ENCODE measurements around the gene BDKRB2. TPM values are rescaled to one million over a fixed set of nuclear protein-coding genes. Genes with fewer than 3 reads are reported as not detected.

The BDKRB2 gene
- total RNA-seq, result 4.7 and 5.9 TPM in 2 replicates
- polyA plus RNA-seq, result 4.4 and 5.2 TPM in 2 replicates

DNA sequence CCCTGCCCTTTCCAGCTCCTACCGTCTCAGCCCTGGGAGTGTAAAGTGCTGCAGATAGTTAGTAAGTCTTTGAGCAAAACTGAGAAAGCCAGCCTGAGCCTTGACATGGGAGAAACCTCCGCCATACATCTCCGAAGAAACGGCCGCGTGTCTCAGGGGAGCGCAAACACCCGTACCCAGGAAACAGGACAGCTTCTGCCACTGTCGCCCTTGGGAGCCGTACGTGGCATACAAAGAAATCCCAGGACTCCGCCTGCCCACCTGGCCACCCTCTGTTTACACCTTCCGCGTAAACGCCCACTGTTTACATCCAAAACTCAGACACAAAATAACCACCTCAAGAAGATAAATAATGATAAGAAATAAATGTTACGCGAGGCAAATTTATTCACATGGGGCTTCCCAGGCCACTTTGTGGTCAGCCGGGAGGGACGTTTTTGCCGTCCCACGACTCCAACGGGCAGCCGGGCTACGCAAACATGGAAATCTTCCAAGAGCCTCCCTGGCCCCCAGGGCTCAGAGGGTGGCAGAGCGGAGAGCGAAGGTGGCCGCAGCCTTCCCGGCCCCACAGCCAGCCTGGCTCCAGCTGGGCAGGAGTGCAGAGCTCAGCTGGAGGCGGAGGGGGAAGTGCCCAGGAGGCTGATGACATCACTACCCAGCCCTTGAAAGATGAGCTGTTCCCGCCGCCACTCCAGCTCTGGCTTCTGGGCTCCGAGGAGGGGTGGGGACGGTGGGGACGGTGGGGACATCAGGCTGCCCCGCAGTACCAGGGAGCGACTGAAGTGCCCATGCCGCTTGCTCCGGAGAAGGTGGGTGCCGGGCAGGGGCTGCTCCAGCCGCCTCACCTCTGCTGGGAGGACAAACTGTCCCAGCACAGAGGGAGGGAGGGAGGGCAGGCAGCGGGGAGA, at the start of gene BDKRB2:
Gene BDKRB2 (plus strand): TSS at position 689 of the 908 bp plus-strand sequence. CDS start 32,269 bp downstream, outside the sequence.
- peaks cover 2% of the 10 kb centered on the region for H3K79me2 ChIP-seq
- H4K20me1 ChIP-seq (ENCODE audit: insufficient read depth, poor library complexity, severe bottlenecking), result no peaks in the 10 kb centered on the region
- peak within 1 kb of the TSS; percentile 83 for H3K27ac ChIP-seq
- H3K36me3 ChIP-seq (replicated peaks; ENCODE audit: insufficient read depth, low read depth), result no peaks in the 10 kb centered on the region
- H2AFZ ChIP-seq, result peak within 1 kb of the TSS; percentile 50
- H3K4me3 ChIP-seq, result peak within 1 kb of the TSS; percentile 30
- H3K9me2 ChIP-seq (replicated peaks; ENCODE audit: insufficient read depth), result no peaks in the 10 kb centered on the region
- peak within 1 kb of the TSS; percentile 83 for H3K4me2 ChIP-seq
- TF ChIP-seq EZH2 (IDR thresholded peaks at IDR 0.05; ENCODE audit: borderline replicate concordance) (no peak), EZH2phosphoT487 (IDR thresholded peaks at IDR 0.05; ENCODE audit: low read depth, severe bottlenecking, unreplicated experiment) (no peak)
- TF ChIP-seq, protein P1, sequence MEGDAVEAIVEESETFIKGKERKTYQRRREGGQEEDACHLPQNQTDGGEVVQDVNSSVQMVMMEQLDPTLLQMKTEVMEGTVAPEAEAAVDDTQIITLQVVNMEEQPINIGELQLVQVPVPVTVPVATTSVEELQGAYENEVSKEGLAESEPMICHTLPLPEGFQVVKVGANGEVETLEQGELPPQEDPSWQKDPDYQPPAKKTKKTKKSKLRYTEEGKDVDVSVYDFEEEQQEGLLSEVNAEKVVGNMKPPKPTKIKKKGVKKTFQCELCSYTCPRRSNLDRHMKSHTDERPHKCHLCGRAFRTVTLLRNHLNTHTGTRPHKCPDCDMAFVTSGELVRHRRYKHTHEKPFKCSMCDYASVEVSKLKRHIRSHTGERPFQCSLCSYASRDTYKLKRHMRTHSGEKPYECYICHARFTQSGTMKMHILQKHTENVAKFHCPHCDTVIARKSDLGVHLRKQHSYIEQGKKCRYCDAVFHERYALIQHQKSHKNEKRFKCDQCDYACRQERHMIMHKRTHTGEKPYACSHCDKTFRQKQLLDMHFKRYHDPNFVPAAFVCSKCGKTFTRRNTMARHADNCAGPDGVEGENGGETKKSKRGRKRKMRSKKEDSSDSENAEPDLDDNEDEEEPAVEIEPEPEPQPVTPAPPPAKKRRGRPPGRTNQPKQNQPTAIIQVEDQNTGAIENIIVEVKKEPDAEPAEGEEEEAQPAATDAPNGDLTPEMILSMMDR (IDR thresholded peaks at IDR 0.05; ENCODE audit: poor library complexity), result no peak
- DNase-seq (ENCODE audit: low spot score), result peak; percentile 93
- H3K9me3 ChIP-seq (ENCODE audit: low read depth), result no peaks in the 10 kb centered on the region
- peaks cover 25% of the 10 kb centered on the region for H3K4me1 ChIP-seq (ENCODE audit: insufficient read depth)
- 17% methylated on average over 36 of the region's 41 CpGs for WGBS (ENCODE audit: low lambda C conversion rate, missing lambda C conversion rate)
- H3K27me3 ChIP-seq, result no peaks in the 10 kb centered on the region

DNA sequence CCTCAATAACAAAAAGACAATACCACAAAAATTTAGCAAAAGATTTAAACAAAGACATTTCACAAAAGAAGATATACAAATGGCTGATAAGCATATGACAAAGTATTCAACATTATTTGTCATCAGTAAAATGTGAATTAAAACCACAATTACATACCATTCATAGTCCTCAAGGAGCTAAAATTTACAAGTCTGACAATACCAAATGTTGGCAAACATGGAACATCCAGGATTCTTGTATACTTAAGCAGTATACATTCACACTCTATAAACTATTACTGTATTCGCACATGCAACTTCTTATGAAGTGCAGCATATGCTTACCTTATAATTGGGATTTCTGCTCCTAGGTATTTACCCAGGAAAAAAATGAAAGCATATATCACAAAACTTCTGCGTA, 49.7 kb upstream of the BDKRB2 start:
- Histone ChIP-seq H3K9me2 (replicated peaks; ENCODE audit: insufficient read depth) (no peaks in the 10 kb centered on the region), H3K4me2 (no peak overlapping the region), H3K36me3 (replicated peaks; ENCODE audit: insufficient read depth, low read depth) (no peaks in the 10 kb centered on the region), H3K27ac (no peak overlapping the region), H3K79me2 (no peaks in the 10 kb centered on the region), H4K20me1 (ENCODE audit: insufficient read depth, poor library complexity, severe bottlenecking) (no peaks in the 10 kb centered on the region), H3K4me1 (ENCODE audit: insufficient read depth) (no peaks in the 10 kb centered on the region), H2AFZ (no peak overlapping the region), H3K27me3 (no peaks in the 10 kb centered on the region), H3K4me3 (no peak overlapping the region), H3K9me3 (ENCODE audit: low read depth) (no peaks in the 10 kb centered on the region)
- TF ChIP-seq, protein P1 (IDR thresholded peaks at IDR 0.05; ENCODE audit: poor library complexity), result no peak
- TF ChIP-seq EZH2 (IDR thresholded peaks at IDR 0.05; ENCODE audit: borderline replicate concordance) (no peak), EZH2phosphoT487 (IDR thresholded peaks at IDR 0.05; ENCODE audit: low read depth, severe bottlenecking, unreplicated experiment) (no peak)
- no peak for DNase-seq (ENCODE audit: low spot score)
- WGBS (ENCODE audit: low lambda C conversion rate, missing lambda C conversion rate), result 98% methylated on average over 2 of the region's 2 CpGs

DNA sequence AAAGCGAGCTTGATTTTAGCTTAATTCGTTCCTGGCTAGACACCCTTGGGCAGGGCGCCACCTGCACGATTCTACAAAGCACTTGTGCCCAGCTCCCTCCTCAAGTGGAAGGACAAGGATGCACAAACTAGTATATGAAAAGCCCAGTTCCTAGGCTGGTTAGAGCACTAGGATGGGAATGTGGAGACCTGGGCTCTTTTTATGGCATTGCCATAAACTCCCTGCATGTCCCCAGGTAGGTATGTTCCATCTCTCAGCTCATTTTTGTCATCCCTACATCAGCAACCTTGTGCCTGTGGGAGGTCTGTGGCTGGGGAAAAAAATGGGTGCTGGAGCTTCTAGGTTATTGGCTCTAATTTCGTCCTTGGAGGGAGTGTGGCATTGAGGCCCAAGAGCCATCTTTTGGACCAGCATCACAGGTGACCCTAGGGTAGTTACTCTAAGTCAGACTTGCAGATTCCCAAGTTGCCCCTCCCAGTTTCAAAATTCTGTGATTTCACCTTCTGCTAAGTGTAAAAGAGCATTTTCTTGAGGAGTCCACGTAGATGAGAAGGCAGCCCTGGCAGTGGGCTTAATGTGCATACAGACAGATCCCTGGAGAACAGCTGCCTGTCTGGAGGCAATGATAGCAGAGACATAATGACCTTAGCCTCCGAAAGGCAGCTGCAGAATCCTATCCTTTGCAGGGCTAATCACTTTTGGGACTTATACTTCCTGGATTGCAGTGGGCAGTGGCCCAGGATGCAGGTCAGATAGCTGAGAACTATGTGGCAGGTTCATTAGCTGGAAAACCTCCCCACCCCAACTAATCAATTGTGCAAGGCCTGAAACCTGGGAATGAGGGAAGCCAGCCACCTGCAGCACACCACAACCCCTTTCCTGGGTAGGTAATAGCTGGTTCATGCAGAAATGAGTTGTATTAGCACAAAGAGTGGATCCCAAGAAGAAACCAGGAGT, 47.6 kb upstream of the BDKRB2 start:
- WGBS (ENCODE audit: low lambda C conversion rate, missing lambda C conversion rate), result 91% methylated on average over 7 of the region's 7 CpGs
- Histone ChIP-seq H3K79me2 (no peaks in the 10 kb centered on the region), H3K36me3 (replicated peaks; ENCODE audit: insufficient read depth, low read depth) (no peaks in the 10 kb centered on the region), H3K27ac (no peak overlapping the region), H3K4me3 (no peak overlapping the region), H3K9me3 (ENCODE audit: low read depth) (no peaks in the 10 kb centered on the region), H4K20me1 (ENCODE audit: insufficient read depth, poor library complexity, severe bottlenecking) (no peaks in the 10 kb centered on the region), H3K27me3 (no peaks in the 10 kb centered on the region), H3K4me2 (no peak overlapping the region), H3K4me1 (ENCODE audit: insufficient read depth) (no peaks in the 10 kb centered on the region), H3K9me2 (replicated peaks; ENCODE audit: insufficient read depth) (no peaks in the 10 kb centered on the region), H2AFZ (no peak overlapping the region)
- no peak for DNase-seq (ENCODE audit: low spot score)
- TF ChIP-seq EZH2phosphoT487 (IDR thresholded peaks at IDR 0.05; ENCODE audit: low read depth, severe bottlenecking, unreplicated experiment), result no peak
